GM18517 (cell line): ENCODE data around the gene PCDH7.

Source experiments
- ATAC-seq: cut with Tn5 transposase; IDR thresholded peaks from one replicate; pipeline ENCODE4 v1.9.1; 2021; ENCODE audit warnings: mild to moderate bottlenecking, moderate library complexity; ENCODE audit not compliant: unreplicated experiment

Gene PCDH7

GRCh38 chr4:30725562-30725961, 5.4 kb downstream of the PCDH7 start:
- no peak for ATAC-seq

DNA sequence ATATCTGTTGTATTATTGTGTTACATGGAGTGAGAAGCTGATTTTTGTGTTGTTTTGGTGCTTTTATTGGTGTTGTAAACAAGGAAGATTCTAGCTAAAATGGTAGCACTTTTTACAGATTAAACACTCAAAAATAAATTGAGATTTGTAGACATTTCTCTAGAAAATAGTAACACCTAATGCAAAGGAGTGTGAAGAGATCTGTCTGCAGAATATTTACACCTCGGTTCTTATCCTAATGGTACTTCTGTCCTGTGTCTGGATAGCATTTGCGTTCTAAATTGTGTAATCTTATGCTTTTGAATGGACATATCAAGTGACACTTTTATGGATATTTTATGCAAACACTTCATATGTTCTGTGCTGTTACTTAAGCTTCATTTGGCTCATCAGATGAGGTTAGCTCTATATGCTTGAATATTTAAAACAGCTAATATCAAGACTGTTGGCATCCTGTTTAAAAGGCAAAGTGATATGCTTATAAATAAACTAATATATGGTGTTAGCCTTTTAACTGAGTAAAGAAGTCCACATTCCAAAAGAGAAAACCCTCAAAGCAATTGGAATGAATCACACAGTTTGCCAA, 6.0 kb downstream of the PCDH7 start:
- no peak for ATAC-seq

GRCh38 chr4:30727409-30727808, 7.2 kb downstream of the PCDH7 start:
- no peak for ATAC-seq

- no peak for ATAC-seq
These were observed 8.1 kb downstream of the PCDH7 start for GRCh38 chr4:30728311-30728710.

GRCh38 chr4:30743897-30744296, 23.7 kb downstream of the PCDH7 start:
- no peak for ATAC-seq

DNA sequence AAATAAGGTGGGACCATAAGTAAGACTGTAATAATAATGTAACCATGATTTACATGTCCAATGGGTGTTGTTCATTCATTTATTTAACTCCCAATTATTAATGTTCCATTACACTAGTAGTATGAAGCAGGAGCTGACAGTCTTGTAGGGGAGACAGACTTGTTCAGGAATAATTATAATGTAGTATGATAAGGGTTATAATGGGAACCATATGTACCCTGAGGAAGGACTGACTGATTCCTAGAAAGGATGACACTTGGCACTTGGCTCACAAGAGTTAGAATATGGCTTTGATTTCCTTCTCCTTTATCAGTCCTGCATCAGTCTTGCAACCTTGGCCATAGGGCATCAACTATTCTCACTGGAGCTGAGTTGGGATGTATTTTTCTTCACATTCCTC, 24.2 kb downstream of the PCDH7 start:
- ATAC-seq, result no peak

GRCh38 chr4:30744957-30745640, 24.9 kb downstream of the PCDH7 start:
- ATAC-seq, result no peak

GRCh38 chr4:30746735-30747134, 26.6 kb downstream of the PCDH7 start:
- no peak for ATAC-seq

- ATAC-seq, result no peak
These were observed 33.1 kb downstream of the PCDH7 start for GRCh38 chr4:30753316-30753715.

DNA sequence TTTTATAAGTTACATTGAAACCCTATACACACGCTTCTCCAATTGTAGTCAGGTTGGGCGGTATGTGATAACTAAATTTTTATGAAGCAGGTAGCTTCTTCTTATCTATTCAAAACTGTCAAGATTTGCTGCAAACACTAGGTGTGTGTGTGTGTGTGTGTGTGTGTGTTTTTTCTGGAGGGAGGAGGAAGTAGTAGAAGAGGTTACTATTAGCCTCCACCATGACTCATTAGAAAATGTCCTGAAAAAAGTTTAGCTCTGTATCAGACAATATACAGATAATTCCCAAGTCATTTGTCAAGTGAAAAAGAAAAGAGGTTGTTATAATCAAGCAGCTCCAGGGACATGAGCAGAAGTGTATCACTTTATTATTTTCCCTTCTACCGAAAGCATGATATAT, 33.9 kb downstream of the PCDH7 start:
- no peak for ATAC-seq

GRCh38 chr4:30755346-30755745, 35.2 kb downstream of the PCDH7 start:
- no peak for ATAC-seq

GRCh38 chr4:30756553-30756952, 36.4 kb downstream of the PCDH7 start:
- ATAC-seq, result no peak

- no peak for ATAC-seq
These were observed 37.2 kb downstream of the PCDH7 start for GRCh38 chr4:30757357-30757756.

DNA sequence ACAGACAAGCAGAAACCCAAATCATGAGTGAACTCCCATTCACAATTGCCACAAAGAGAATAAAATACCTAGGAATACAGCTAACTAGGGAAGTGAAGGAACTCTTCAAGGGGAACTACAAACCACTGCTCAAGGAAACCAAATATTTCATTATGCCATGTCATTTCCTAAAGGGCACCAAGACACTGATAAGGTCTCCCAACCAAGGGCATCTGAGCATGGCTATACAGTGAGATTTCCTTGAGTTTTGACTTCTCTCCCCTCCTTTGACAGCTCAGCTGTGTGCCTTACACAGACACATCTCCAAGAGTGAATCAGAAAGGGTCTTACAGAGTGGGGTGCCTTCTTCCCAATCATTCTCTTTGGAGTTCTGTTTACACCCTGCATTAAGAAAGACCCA, 40.4 kb downstream of the PCDH7 start:
- ATAC-seq, result no peak

DNA sequence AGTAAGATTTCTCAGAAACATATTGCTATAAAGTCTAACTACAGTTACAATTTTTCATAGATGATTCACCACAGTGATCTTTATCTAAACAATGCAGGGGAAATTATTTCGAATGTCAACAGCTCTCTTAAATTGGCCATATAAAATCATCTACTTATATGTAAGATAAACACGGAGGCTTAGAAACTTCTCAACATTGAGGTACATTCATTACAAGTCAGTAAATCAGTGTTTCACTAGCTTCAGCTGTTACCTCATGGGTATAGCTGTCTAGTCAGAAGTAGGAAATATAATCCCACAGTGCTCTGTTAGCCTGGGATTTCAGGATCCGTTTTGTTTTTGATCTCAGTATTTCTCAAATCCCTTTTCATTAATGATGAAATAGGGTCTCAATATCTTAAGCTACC, 43.2 kb downstream of the PCDH7 start:
- ATAC-seq, result no peak

GRCh38 chr4:30765022-30765421, 44.9 kb downstream of the PCDH7 start:
- no peak for ATAC-seq

GRCh38 chr4:30767147-30767845, 47.1 kb downstream of the PCDH7 start:
- no peak for ATAC-seq

DNA sequence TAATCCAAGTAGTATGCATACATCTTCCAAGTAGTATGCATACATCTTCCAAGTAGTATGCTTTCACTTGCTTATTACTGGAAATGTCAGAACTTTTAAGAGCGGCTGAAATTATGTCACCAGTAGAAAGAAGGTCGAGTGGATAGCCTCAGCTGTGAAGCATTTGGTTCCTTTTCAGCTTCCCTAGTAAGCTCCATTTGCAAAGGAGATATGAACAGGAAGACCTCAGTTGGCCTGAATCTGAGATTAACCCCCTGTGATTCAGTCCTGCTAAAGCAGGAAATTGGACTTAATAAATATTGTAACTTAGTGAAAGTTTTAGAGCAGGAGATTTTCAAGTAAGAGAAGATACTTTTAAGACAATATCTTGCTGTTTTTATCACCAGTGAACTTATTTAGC, 48.1 kb downstream of the PCDH7 start:
- ATAC-seq, result no peak

DNA sequence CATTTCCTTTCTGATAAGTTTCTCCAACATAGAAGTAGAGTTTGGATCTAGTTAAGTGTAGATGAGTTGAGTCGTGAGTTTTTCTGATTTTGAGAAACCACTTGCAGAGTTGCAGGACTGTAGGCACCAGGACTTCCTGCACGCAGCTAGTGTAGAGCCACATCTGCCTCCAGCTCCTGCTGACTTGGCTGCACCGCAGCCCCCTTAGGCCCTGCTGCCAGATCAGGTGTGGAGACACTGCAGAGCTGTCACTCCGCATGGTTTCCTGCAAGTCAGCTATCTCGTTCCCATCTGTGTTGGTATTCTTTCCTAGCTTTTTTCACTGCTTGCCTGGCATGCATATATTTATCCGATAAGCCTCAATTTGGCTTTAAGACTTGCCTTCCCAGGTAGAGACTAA, 48.9 kb downstream of the PCDH7 start:
- no peak for ATAC-seq

DNA sequence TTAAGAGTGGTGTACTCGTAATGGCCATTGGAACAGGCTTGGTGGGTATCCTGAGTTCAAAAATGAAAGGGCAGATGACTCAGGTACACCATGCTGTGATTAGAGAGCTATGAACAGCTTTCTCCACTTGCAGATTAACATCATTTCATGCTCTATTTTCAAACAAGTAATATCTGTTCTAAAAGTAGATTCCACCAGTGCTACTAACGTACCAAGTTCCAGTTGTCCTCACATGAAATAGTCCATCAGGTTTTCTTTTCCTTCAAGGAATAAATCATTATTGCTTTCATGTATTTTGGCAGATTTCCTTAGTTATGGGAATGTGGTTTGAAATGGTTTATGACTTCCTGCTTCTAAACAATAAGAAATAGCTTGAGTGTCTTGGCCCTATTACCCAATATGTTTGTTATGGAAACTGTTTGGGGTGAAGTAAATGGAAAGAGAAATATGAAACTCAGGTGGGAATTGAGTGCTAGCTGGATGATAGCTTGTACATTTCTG, 49.9 kb downstream of the PCDH7 start:
- ATAC-seq, result no peak

DNA sequence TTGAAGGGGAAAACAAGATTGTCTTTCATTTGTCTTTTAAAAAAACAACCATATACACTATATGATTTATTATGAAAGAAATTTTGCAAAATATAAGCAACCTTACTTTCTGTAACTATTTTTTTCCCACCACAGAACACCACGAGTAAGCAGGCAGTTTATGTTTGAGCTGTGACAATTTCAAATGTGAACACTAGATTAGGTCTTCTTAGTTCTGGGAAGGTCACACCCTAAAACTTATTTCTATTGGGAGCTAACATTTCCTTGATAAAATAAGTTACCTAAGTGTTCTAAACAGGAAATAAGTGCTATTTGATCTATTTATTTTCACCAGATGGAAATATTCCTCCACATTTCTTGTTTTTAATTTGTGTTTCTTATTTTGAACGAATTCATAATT, 50.6 kb downstream of the PCDH7 start:
- ATAC-seq, result no peak

DNA sequence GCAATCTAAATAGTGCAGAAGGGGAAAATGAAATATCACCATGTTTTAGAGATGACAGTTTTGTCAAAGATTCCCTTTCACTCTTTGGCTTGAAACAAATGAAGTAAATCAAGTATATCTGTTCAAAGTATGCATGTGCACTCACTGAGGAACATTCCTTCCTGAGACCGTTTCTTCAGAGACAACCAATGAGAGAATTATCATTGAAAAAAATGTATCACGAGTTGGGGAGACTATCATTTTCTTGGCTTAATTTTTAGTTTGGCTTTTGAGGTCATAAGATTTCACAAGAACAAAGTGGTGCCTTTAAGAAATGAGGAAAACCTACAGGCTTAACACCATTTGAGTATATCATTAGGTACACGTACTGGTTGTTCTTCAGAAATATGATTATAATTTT, 56.3 kb downstream of the PCDH7 start:
- no peak for ATAC-seq
